NT2/D1 (cell line): ENCODE data around the gene FBLN2.

ENCODE experiments used
- SUZ12 ChIP-seq: IDR thresholded peaks from 2 replicates; pipeline ENCODE4 v1.6.1; 2011; ENCODE audit not compliant: insufficient read length, insufficient read depth; ENCODE audit errors: extremely low read depth
- YY1 ChIP-seq: IDR thresholded peaks from 2 replicates; pipeline ENCODE4 v1.6.1; 2011; ENCODE audit not compliant: insufficient read length, insufficient read depth

GRCh38 chr3:13637311-13637891, 88.5 kb downstream of the FBLN2 start:
- TF ChIP-seq YY1 (no peak), SUZ12 (no peak)
